Pancreas (tissue), 10 donors: ENCODE measurements around the gene CFAP58. TPM values are rescaled to one million over a fixed set of nuclear protein-coding genes. Genes with fewer than 3 reads are reported as not detected.
A peak's percentile ranks its signal among the peaks of the same experiment; 100 is the strongest.

Experiments used
- ATAC-seq, 4 donors: fragments of 200-7000 bp; cut with Tn5 transposase; one replicate each; pipeline versions ENCODE4 v1.8.0 to v1.9.1; 2020; ENCODE audit warnings: mild to moderate bottlenecking in 4 of 4, moderate library complexity in 4 of 4
- DNase-seq, 6 donors: peaks; one replicate each; pipeline ENCODE4 v3.0.0-alpha.2; 2020
- FAIRE-seq: peaks from 2 replicates; lab custom pipeline; 2012; peaks lifted over from hg19 to GRCh38; lab: Jason Lieb, UNC
- H3K27ac ChIP-seq, 4 donors: fragments of 200-600 bp; sonication (generic); 1 replicate in 3 of 4; 2 replicates in 1 of 4; pipeline versions ENCODE4 v1.5.0 to v1.8.0; 2020
- H3K27me3 ChIP-seq, 4 donors: fragments of 200-600 bp; one replicate each; pipeline ENCODE4 v1.8.0; 2021
- H3K36me3 ChIP-seq, 3 donors: fragments of 200-600 bp; sonication (generic) in 1 of 3; one replicate each; pipeline versions ENCODE4 v1.5.0 to v1.8.0; 2020 to 2021
- H3K4me1 ChIP-seq, 3 donors: fragments of 200-600 bp; one replicate each; pipeline ENCODE4 v1.8.0; 2021
- H3K4me3 ChIP-seq, 4 donors: fragments of 200-600 bp; sonication (generic) in 2 of 4; one replicate each; pipeline versions ENCODE4 v1.5.0 to v1.8.0; 2020 to 2021
- H3K9me3 ChIP-seq, 4 donors: fragments of 200-600 bp; one replicate each; pipeline ENCODE4 v1.8.0; 2021
- CTCF ChIP-seq, 4 donors: fragments of 200-600 bp; sonication (generic) in 3 of 4; IDR thresholded peaks; one replicate each; pipeline versions ENCODE4 v1.5.0 to v1.8.0; 2021; ENCODE audit warnings: antibody characterized with exemption in 4 of 4
- WGBS, 2 donors: extraction: QIAGEN DNeasy Blood & Tissue Kit; methylation state at CpG; one replicate each; pipeline ENCODE4 v1.1.7; 2013; 5-methylcytosine and 5-hydroxymethylcytosine counted together
- intact Hi-C, 3 donors: fragments of 100-400 bp; cut with DNase I; formaldehyde crosslinking; loops; one replicate each; pipeline versions ENCODE4 v1.11.1 to v1.14.2; 2022
- polyA plus RNA-seq, 2 donors: library from polyadenylated mRNA; stranded (reverse); fragments of 200-250 nt; gene quantifications; one replicate each; pipeline ENCODE4 v1.2.3, GENCODE V29; 2013
- total RNA-seq, 6 donors: library from RNA; stranded (reverse); fragmentation: NEBNext Ultra II Directional in 4 of 6; extraction: Animal tissue kit (Norgen Biotek cat#: 25700) in 4 of 6; gene quantifications; one replicate each; pipeline versions ENCODE4 v1.2.1 to v1.2.4, GENCODE V29; 2021 to 2023
- donor health status: healthy with polysubstance abuse.
- donor health status: DM: no; HTN: no; CAD: no; lungs with moderate emphysema.
- donor health status: DM: no; HTN: no; CAD: no.
- donor health status: control.
- donor health status: control.
- donor health status: Bipolar disorder and iron deficiency.
- donor health status: DM: yes; HTN: yes; CAD: no.
- donor health status: DM: no; HTN: no; CAD: no.
- donor health status: DM: no; HTN: no; CAD: no.
- donor health status: DM: yes; HTN: yes; CAD: no.

The CFAP58 gene
- total and polyA plus RNA-seq, 8 donors, result 0.09 to 0.53 (median 0.28) TPM; not detected in 1

- no peak overlapping the region for H3K27ac ChIP-seq
- no peaks in the 10 kb centered on the region for H3K4me1 ChIP-seq
- ATAC-seq, result no peak
- no peak for FAIRE-seq
- H3K9me3 ChIP-seq, result no peaks in the 10 kb centered on the region
- no peak for DNase-seq
- WGBS, 2 donors, result 91 to 94% methylated on average over 43 of the region's 43 CpGs
- intact Hi-C loops, result no loop called here
- no peak for TF ChIP-seq CTCF (IDR thresholded peaks at IDR 0.05)
- H3K4me3 ChIP-seq, result no peak overlapping the region
- no peaks in the 10 kb centered on the region for H3K27me3 ChIP-seq
- H3K36me3 ChIP-seq, result peaks cover 0 to 21% (median 0%) of the 10 kb centered on the region in 3 donors
Observed at GRCh38 chr10:104314591-104315485, 38.8 kb upstream of the CFAP58 start.

- Histone ChIP-seq H3K36me3 (peaks cover 0 to 21% (median 0%) of the 10 kb centered on the region in 3 donors), H3K27me3 (no peaks in the 10 kb centered on the region), H3K4me3 (no peak overlapping the region), H3K9me3 (no peaks in the 10 kb centered on the region), H3K27ac (no peak overlapping the region), H3K4me1 (no peaks in the 10 kb centered on the region)
- DNase-seq, result peak in 1 of 6 donors; percentile 44
- no peak for ATAC-seq
- 96% methylated on average over 22 of the region's 22 CpGs for WGBS, 2 donors
- no peak for TF ChIP-seq CTCF (IDR thresholded peaks at IDR 0.05)
- intact Hi-C loops, result no loop called here
- no peak for FAIRE-seq
Observed at GRCh38 chr10:104315486-104315921, 38.1 kb upstream of the CFAP58 start.

GRCh38 chr10:104316321-104317099 is 37.1 kb upstream of the CFAP58 start:
- Histone ChIP-seq H3K4me3 (no peak overlapping the region), H3K27ac (no peak overlapping the region), H3K9me3 (no peaks in the 10 kb centered on the region), H3K36me3 (peaks cover 0 to 21% (median 0%) of the 10 kb centered on the region in 3 donors), H3K4me1 (no peaks in the 10 kb centered on the region), H3K27me3 (no peaks in the 10 kb centered on the region)
- WGBS, 2 donors, result 84 to 89% methylated on average over 9 of the region's 9 CpGs
- no peak for ATAC-seq
- TF ChIP-seq CTCF (IDR thresholded peaks at IDR 0.05), result no peak
- no peak for FAIRE-seq
- intact Hi-C loops, result no loop called here
- DNase-seq, result peak in 1 of 6 donors; percentile 12

- intact Hi-C loops, result no loop called here
- Histone ChIP-seq H3K4me1 (peaks cover 0 to 4% (median 0%) of the 10 kb centered on the region in 3 donors), H3K36me3 (peaks cover 0 to 21% (median 0%) of the 10 kb centered on the region in 3 donors), H3K9me3 (no peaks in the 10 kb centered on the region), H3K4me3 (no peak overlapping the region), H3K27ac (no peak overlapping the region), H3K27me3 (no peaks in the 10 kb centered on the region)
- DNase-seq (peak in 1 of 6 donors; percentile 2), ATAC-seq (peak in 2 of 4 donors; percentile 21), FAIRE-seq (no peak)
- TF ChIP-seq CTCF (IDR thresholded peaks at IDR 0.05), result no peak
- WGBS, 2 donors, result 75 to 76% methylated on average over 6 of the region's 6 CpGs
Observed at GRCh38 chr10:104317269-104317710, 36.3 kb upstream of the CFAP58 start.
